Femur (tissue), 1 donor: ENCODE measurements around the gene EEFSEC.

Experiments used
- DNase-seq: peaks from one replicate; pipeline ENCODE4 v3.0.0-alpha.2; 2017

EEFSEC gene

GRCh38 chr3:128339491-128340012 lies 186.3 kb downstream of the EEFSEC start:
- no peak for DNase-seq

- DNase-seq: no peak
These were observed 187.1 kb downstream of the EEFSEC start for GRCh38 chr3:128340198-128340903.

- no peak for DNase-seq
These were observed 187.7 kb downstream of the EEFSEC start for GRCh38 chr3:128340904-128341555.

- no peak for DNase-seq
These were observed 188.5 kb downstream of the EEFSEC start for GRCh38 chr3:128341659-128342395.

GRCh38 chr3:128342701-128343180 lies 189.5 kb downstream of the EEFSEC start:
- DNase-seq: no peak

GRCh38 chr3:128343287-128344051 lies 190.2 kb downstream of the EEFSEC start:
- DNase-seq: no peak

- no peak for DNase-seq
These were observed 190.9 kb downstream of the EEFSEC start for GRCh38 chr3:128344052-128344735.

GRCh38 chr3:128345196-128345595 lies 191.9 kb downstream of the EEFSEC start:
- DNase-seq: no peak

- DNase-seq: no peak
These were observed 193.3 kb downstream of the EEFSEC start for GRCh38 chr3:128346562-128346961.

- no peak for DNase-seq
These were observed 194.0 kb downstream of the EEFSEC start for GRCh38 chr3:128347282-128347681.

GRCh38 chr3:128348075-128348474 lies 194.8 kb downstream of the EEFSEC start:
- DNase-seq: no peak

- no peak for DNase-seq
These were observed 195.7 kb downstream of the EEFSEC start for GRCh38 chr3:128348805-128349531.

GRCh38 chr3:128349963-128350599 lies 196.8 kb downstream of the EEFSEC start:
- DNase-seq: no peak

- no peak for DNase-seq
These were observed 198.3 kb downstream of the EEFSEC start for GRCh38 chr3:128351546-128351945.

GRCh38 chr3:128352326-128352725 lies 199.0 kb downstream of the EEFSEC start:
- DNase-seq: no peak

GRCh38 chr3:128353361-128353965 lies 200.2 kb downstream of the EEFSEC start:
- no peak for DNase-seq

- no peak for DNase-seq
These were observed 200.9 kb downstream of the EEFSEC start for GRCh38 chr3:128353991-128354687.

GRCh38 chr3:128354788-128355542 lies 201.7 kb downstream of the EEFSEC start:
- no peak for DNase-seq

GRCh38 chr3:128355543-128355919 lies 202.2 kb downstream of the EEFSEC start:
- no peak for DNase-seq
